Measurements from ENCODE around the gene OVCA2.

OVCA2 gene

DNA sequence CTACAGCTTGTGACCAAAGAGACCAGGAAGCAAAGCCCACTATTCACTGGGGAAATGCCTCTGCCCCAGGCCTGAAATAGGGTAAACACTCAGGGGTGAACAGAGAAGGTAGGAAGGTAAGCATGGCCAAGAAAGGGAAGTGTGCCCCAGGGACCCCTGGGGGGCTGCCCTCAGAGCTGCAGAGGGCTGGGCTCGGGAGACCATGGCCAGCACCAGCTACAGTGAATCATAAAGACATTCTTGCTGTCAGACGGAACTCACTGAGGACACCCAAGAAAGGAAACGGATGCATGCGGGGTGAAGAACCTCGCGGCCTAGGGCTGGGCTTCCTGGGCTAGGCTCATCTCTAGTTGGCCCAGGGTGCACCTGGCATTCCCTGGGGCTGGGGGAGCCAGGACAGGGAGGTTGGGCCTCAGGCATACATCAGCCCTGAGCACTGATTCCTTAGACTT lies 22.7 kb downstream of the OVCA2 start:
- Histone ChIP-seq H3K36me3 (ENCODE audit: insufficient read depth, low read length) (peaks cover 91% of the 10 kb centered on the region; the same call in 1 of the 2 replicates), H3K4me2 (ENCODE audit: low read depth, low read length, poor library complexity, severe bottlenecking) (no peak overlapping the region), H3K9me3 (ENCODE audit: insufficient read depth, low read depth, low read length) (no peaks in the 10 kb centered on the region), H4K20me1 (ENCODE audit: insufficient read depth, low read length, poor library complexity, severe bottlenecking) (no peaks in the 10 kb centered on the region), H3F3A (ENCODE audit: low read depth) (no peaks in the 10 kb centered on the region), H3K9ac (ENCODE audit: low read depth, low read length, poor library complexity, severe bottlenecking) (no peak overlapping the region), H2AFZ (ENCODE audit: low read length) (no peak overlapping the region), H3K79me2 (ENCODE audit: insufficient read depth, low read length) (no peaks in the 10 kb centered on the region), H3K27me3 (ENCODE audit: insufficient read depth, low read length, poor library complexity, severe bottlenecking) (no peaks in the 10 kb centered on the region), H3K4me3 (ENCODE audit: low read length, poor library complexity, severe bottlenecking) (no peak overlapping the region), H3K9me2 (replicated peaks; ENCODE audit: low read depth, low read length) (no peaks in the 10 kb centered on the region), H3K4me1 (ENCODE audit: insufficient read depth, low read length, poor library complexity, severe bottlenecking) (no peaks in the 10 kb centered on the region)
- TF ChIP-seq EZH2phosphoT487 (IDR thresholded peaks at IDR 0.05; ENCODE audit: borderline replicate concordance) = no peak
- TF ChIP-seq, protein P1, sequence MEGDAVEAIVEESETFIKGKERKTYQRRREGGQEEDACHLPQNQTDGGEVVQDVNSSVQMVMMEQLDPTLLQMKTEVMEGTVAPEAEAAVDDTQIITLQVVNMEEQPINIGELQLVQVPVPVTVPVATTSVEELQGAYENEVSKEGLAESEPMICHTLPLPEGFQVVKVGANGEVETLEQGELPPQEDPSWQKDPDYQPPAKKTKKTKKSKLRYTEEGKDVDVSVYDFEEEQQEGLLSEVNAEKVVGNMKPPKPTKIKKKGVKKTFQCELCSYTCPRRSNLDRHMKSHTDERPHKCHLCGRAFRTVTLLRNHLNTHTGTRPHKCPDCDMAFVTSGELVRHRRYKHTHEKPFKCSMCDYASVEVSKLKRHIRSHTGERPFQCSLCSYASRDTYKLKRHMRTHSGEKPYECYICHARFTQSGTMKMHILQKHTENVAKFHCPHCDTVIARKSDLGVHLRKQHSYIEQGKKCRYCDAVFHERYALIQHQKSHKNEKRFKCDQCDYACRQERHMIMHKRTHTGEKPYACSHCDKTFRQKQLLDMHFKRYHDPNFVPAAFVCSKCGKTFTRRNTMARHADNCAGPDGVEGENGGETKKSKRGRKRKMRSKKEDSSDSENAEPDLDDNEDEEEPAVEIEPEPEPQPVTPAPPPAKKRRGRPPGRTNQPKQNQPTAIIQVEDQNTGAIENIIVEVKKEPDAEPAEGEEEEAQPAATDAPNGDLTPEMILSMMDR (conservative IDR thresholded peaks at IDR 0.05; ENCODE audit: low read length) = no peak

DNA sequence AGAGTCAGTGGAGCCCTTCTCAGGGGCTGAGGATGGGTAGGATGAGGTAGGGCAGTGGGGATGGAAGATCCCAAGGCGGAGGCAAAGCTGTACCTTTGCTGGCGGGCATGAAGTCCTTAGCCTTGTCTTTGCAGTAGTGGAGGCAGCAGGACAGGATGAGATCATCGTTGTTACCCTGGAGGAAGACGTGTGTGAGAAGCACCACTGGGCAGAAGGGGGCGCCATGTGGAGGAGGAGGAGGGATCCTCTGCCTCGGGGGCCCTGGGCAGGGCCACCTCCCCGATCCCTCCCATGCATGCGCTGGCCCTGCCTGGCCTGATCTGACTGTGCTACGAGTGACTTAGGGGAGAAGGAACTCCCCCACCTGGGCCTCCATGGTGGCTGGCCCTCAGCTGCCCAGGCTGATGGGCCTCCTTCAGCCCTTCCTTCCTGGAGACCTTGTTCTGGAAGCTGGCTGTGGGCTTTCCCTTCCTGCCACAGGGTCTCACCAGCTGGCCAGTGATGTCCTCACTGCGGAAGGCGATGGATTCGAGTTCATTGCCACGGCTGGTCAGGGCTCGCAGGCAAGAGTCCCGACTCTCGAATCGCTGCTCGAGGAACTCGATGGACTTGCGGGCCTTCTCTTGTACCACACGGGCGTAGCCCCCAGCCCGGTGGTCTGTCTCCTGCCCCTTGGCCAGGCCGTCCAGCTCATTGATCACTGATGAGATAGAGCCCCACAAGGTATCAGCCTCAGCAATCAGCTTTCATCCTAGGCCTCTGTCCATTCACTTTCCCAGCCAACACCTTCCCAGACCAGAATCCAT lies 23.4 kb downstream of the OVCA2 start:
- no peaks in the 10 kb centered on the region for H3K4me1 ChIP-seq (ENCODE audit: insufficient read depth, low read length, poor library complexity, severe bottlenecking)
- H3K4me2 ChIP-seq (ENCODE audit: low read depth, low read length, poor library complexity, severe bottlenecking) = no peak overlapping the region

DNA sequence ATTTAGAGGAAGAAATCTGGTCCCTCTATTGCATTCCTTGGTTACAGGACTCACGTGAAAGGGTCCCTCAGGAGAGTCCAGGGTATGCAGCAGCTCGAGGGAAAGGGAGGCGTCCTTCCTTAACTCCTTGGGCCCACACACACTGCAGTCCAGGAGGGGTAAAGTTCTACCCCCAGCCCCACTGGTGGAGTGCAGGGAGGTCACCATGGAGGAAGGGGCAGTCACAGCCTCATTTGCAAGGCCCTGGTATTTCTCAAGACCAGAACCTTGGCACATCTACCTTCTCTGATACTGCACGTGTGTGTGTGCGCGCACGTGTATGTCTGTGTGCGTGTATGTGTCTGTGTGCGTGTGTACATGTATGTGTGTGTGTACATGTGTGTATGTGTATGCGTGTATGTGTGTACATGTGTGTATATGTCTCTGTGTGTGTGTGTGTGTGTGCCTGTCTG lies 24.2 kb downstream of the OVCA2 start:
- Histone ChIP-seq H3K9me2 (replicated peaks; ENCODE audit: low read depth, low read length) (no peaks in the 10 kb centered on the region), H3K36me3 (ENCODE audit: insufficient read depth, low read length) (peaks cover 92% of the 10 kb centered on the region; the same call in 1 of the 2 replicates), H2AFZ (ENCODE audit: low read length) (no peak overlapping the region), H3K9me3 (ENCODE audit: insufficient read depth, low read depth, low read length) (no peaks in the 10 kb centered on the region), H3K9ac (ENCODE audit: low read depth, low read length, poor library complexity, severe bottlenecking) (no peak overlapping the region), H3K4me1 (ENCODE audit: insufficient read depth, low read length, poor library complexity, severe bottlenecking) (no peaks in the 10 kb centered on the region), H3K4me2 (ENCODE audit: low read depth, low read length, poor library complexity, severe bottlenecking) (no peak overlapping the region), H4K20me1 (ENCODE audit: insufficient read depth, low read length, poor library complexity, severe bottlenecking) (no peaks in the 10 kb centered on the region), H3K79me2 (ENCODE audit: insufficient read depth, low read length) (no peaks in the 10 kb centered on the region), H3K4me3 (ENCODE audit: low read length, poor library complexity, severe bottlenecking) (no peak overlapping the region), H3F3A (ENCODE audit: low read depth) (no peaks in the 10 kb centered on the region), H3K27me3 (ENCODE audit: insufficient read depth, low read length, poor library complexity, severe bottlenecking) (no peaks in the 10 kb centered on the region)
- no peak for TF ChIP-seq EZH2phosphoT487 (IDR thresholded peaks at IDR 0.05; ENCODE audit: borderline replicate concordance)

More for the DNA sequence above, 23.4 kb downstream of the OVCA2 start:
- H3F3A ChIP-seq (ENCODE audit: low read depth) = no peaks in the 10 kb centered on the region
- H3K9me3 ChIP-seq (ENCODE audit: insufficient read depth, low read depth, low read length) = no peaks in the 10 kb centered on the region
- peaks cover 92% of the 10 kb centered on the region; the same call in 1 of the 2 replicates for H3K36me3 ChIP-seq (ENCODE audit: insufficient read depth, low read length)
- no peaks in the 10 kb centered on the region for H4K20me1 ChIP-seq (ENCODE audit: insufficient read depth, low read length, poor library complexity, severe bottlenecking)
- no peak overlapping the region for H2AFZ ChIP-seq (ENCODE audit: low read length)
- no peak overlapping the region for H3K4me3 ChIP-seq (ENCODE audit: low read length, poor library complexity, severe bottlenecking)
- H3K79me2 ChIP-seq (ENCODE audit: insufficient read depth, low read length) = no peaks in the 10 kb centered on the region
- no peaks in the 10 kb centered on the region for H3K9me2 ChIP-seq (replicated peaks; ENCODE audit: low read depth, low read length)
- no peaks in the 10 kb centered on the region for H3K27me3 ChIP-seq (ENCODE audit: insufficient read depth, low read length, poor library complexity, severe bottlenecking)
- no peak overlapping the region for H3K9ac ChIP-seq (ENCODE audit: low read depth, low read length, poor library complexity, severe bottlenecking)
- no peak for TF ChIP-seq EZH2phosphoT487 (IDR thresholded peaks at IDR 0.05; ENCODE audit: borderline replicate concordance)
- TF ChIP-seq, protein P1 (conservative IDR thresholded peaks at IDR 0.05; ENCODE audit: low read length) = peak; percentile 67
